GM12878 (cell line): ENCODE data around the gene HHIP. TPM values are rescaled to one million over a fixed set of nuclear protein-coding genes. Genes with fewer than 3 reads are reported as not detected.

ENCODE experiments used
- ATAC-seq: fragments of 200-7000 bp; cut with Tn5 transposase; 3 replicates; pipeline ENCODE4 v1.9.1; 2020; ENCODE audit warnings: mild to moderate bottlenecking, moderate library complexity
- BruUV-seq: library from RNA; stranded (reverse); fragments of 400-500 nt; replicated peaks from 2 replicates; lab custom pipeline; 2021; lab: Mats Ljungman, UMichigan
- CTCF ChIA-PET: fragments of 300-600 bp; sonication (Branson Sonifier 250); formaldehyde crosslinking; extraction: SDS; loops from one replicate; lab custom pipeline; 2021; ENCODE audit warnings: inconsistent platforms; lab: Yijun Ruan, JAX
- POLR2A ChIA-PET: fragments of 350-600 bp; formaldehyde crosslinking; extraction: SDS; loops from one replicate; lab custom pipeline; 2021; ENCODE audit warnings: inconsistent platforms; lab: Charles Lee
- RAD21 ChIA-PET: fragments of 300-600 bp; sonication (Branson Sonifier 250); formaldehyde crosslinking; loops from one replicate; lab custom pipeline; 2023; ENCODE audit warnings: antibody characterized with exemption; ENCODE audit not compliant: unreplicated experiment; lab: Charles Lee
- SMC1A ChIA-PET: fragments of 300-600 bp; sonication (Branson Sonifier 250); formaldehyde crosslinking; loops from one replicate; lab custom pipeline; 2023; ENCODE audit not compliant: unreplicated experiment, uncharacterized antibody; lab: Charles Lee
- DNase-seq: peaks from one replicate; pipeline ENCODE4 v3.0.0-alpha.2; 2011; ENCODE audit warnings: low read depth, low spot score
- FAIRE-seq: peaks from 3 replicates; lab custom pipeline; 2011; peaks lifted over from hg19 to GRCh38; lab: Jason Lieb, UNC
- H2AFZ ChIP-seq: 2 replicates; pipeline ENCODE4 v1.6.0; 2011; ENCODE audit warnings: low read depth, low read length, control low read depth; ENCODE audit not compliant: control insufficient read depth
- H3K27ac ChIP-seq: 2 replicates; pipeline ENCODE4 v1.5.1; 2011; ENCODE audit warnings: control low read depth; ENCODE audit not compliant: control insufficient read depth, insufficient read depth
- H3K27me3 ChIP-seq, 2 experiments: replicated peaks in 1 of 2; 2 replicates each; pipeline versions ENCODE4 v1.6.0 to v1.6.1; 2011; ENCODE audit warnings: low read length in 1 of 2; ENCODE audit not compliant: control insufficient read depth in 2 of 2, insufficient read depth in 2 of 2
- H3K36me3 ChIP-seq, 2 experiments: 2 replicates each; pipeline ENCODE4 v1.5.1; 2011; ENCODE audit warnings: low read length in 1 of 2; ENCODE audit not compliant: control insufficient read depth in 2 of 2, insufficient read depth in 2 of 2
- H3K4me1 ChIP-seq: 2 replicates; pipeline ENCODE4 v1.6.1; 2011; ENCODE audit warnings: mild to moderate bottlenecking, low read length, moderate library complexity, mixed read lengths; ENCODE audit not compliant: control insufficient read depth, insufficient read depth
- H3K4me2 ChIP-seq: 2 replicates; pipeline ENCODE4 v1.6.0; 2011; ENCODE audit warnings: control low read depth; ENCODE audit not compliant: control insufficient read depth, insufficient read depth
- H3K4me3 ChIP-seq: fragments of 200-600 bp; sonication (generic); 2 replicates; pipeline ENCODE4 v1.5.1; 2016
- H3K79me2 ChIP-seq: 2 replicates; pipeline ENCODE4 v1.6.0; 2011; ENCODE audit warnings: low read length; ENCODE audit not compliant: control insufficient read depth, insufficient read depth
- H3K9ac ChIP-seq: 2 replicates; pipeline ENCODE4 v1.8.0; 2011; ENCODE audit warnings: low read length, control low read depth, mixed read lengths; ENCODE audit not compliant: control insufficient read depth, insufficient read depth
- H3K9me3 ChIP-seq: replicated peaks from 3 replicates; pipeline ENCODE4 v1.5.1; 2011; ENCODE audit warnings: mild to moderate bottlenecking, low read length; ENCODE audit not compliant: control insufficient read depth, insufficient read depth
- H4K20me1 ChIP-seq: 2 replicates; pipeline ENCODE4 v1.6.0; 2011; ENCODE audit not compliant: control insufficient read depth, insufficient read depth
- POLR2AphosphoS2 ChIP-seq: IDR thresholded peaks from 2 replicates; pipeline ENCODE4 v1.6.1; 2011; ENCODE audit warnings: low read depth, mild to moderate bottlenecking, low read length, improper control_type of control experiment, moderate library complexity
- POLR2AphosphoS5 ChIP-seq: IDR thresholded peaks from 2 replicates; pipeline ENCODE4 v1.6.1; 2011; ENCODE audit warnings: mild to moderate bottlenecking, low read length, inconsistent platforms
- SIX5 ChIP-seq: IDR thresholded peaks from 2 replicates; pipeline ENCODE4 v1.6.1; 2011; ENCODE audit warnings: mild to moderate bottlenecking, low read depth, low read length, moderate library complexity; ENCODE audit not compliant: severe bottlenecking
- TCF3 ChIP-seq: IDR thresholded peaks from 2 replicates; pipeline ENCODE4 v1.6.1; 2012; ENCODE audit warnings: low read depth, mild to moderate bottlenecking, low read length, borderline replicate concordance; ENCODE audit not compliant: insufficient read depth
- ZNF622 ChIP-seq: fragments of 450-650 bp; IDR thresholded peaks from 2 replicates; pipeline ENCODE4 v1.6.1; 2017; ENCODE audit warnings: mild to moderate bottlenecking, inconsistent platforms
- WGBS: methylation state at CpG from one replicate; pipeline ENCODE4 v1.1.6; 2016; ENCODE audit warnings: low lambda C conversion rate; ENCODE audit not compliant: insufficient replicate concordance, insufficient coverage; ENCODE audit errors: missing lambda C conversion rate; 5-methylcytosine and 5-hydroxymethylcytosine counted together
- in situ Hi-C: fragments of 300-500 bp; cut with MboI; formaldehyde crosslinking; loops from 9 replicates; pipeline ENCODE4 v1.14.3; 2018; ENCODE audit warnings: mixed read lengths
- intact Hi-C: fragments of 100-400 bp; cut with micrococcal nuclease; formaldehyde crosslinking; loops from one replicate; pipeline ENCODE4 v1.14.2; 2022; ENCODE audit not compliant: unreplicated experiment
- polyA plus RNA-seq, 11 experiments: library from polyadenylated mRNA; depleted of rRNA in 4 of 11; unstranded in 6 of 11; stranded (reverse) in 5 of 11; fragments of >200 nt; fragmentation: Nextera tagmentation in 4 of 11; fragmentation: Illumina TruSeq in 1 of 11; extraction: Ambion mirVana in 4 of 11; extraction: Trizol in 1 of 11; gene quantifications; 1 replicate in 1 of 11; 2 replicates in 10 of 11; pipeline versions ENCODE4 v1.2.1 to v1.2.3, GENCODE V29; 2011 to 2016; ENCODE audit warnings: inconsistent platforms in 2 of 11, missing spikeins in 2 of 11, low read depth in 1 of 11
- total RNA-seq, 4 experiments: library from RNA; depleted of rRNA in 3 of 4; stranded (reverse); fragments of >200 nt in 3 of 4; fragmentation: Illumina TruSeq in 1 of 4; extraction: Trizol in 1 of 4; gene quantifications; 2 replicates each; pipeline versions ENCODE4 v1.2.1 to v1.2.3, GENCODE V29; 2013 to 2021
- TF ChIP-seq, protein P1 (sequence below): IDR thresholded peaks from 2 replicates; pipeline ENCODE4 v1.6.1; 2012; ENCODE audit warnings: improper control_type of control experiment, low read depth, low read length; ENCODE audit not compliant: insufficient replicate concordance

HHIP gene
- total and polyA plus RNA-seq, 10 of the 15 experiments (the other 5 are each of a cell fraction or from before 2014, with no cell fraction given), result 0.06 to 0.56 (median 0.24) TPM; not detected in 1

DNA sequence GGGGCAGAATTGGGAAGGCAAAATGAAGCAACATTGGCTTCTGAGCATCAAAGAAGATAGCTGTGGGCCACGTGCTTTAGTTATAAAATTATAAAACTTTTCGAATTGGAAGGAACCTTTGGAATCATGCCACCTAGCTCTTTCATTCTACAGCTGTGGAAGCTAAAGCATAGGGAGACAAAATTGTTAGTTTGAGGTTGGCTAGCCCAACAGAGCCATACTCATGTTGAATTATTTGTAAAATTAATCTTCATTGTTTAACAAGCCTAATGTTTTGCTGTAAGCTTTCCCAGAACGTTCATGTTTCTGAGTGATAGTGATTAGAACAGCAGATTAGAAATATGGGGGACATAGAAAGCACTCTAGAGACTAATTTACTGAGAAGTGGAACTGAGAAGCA is 35.9 kb downstream of the HHIP start:
- H3K79me2 ChIP-seq, result no peaks in the 10 kb centered on the region
- no peak for FAIRE-seq
- TF ChIP-seq POLR2AphosphoS2 (no peak), TCF3 (no peak), ZNF622 (no peak), SIX5 (no peak), POLR2AphosphoS5 (no peak)
- TF ChIP-seq, protein P1, sequence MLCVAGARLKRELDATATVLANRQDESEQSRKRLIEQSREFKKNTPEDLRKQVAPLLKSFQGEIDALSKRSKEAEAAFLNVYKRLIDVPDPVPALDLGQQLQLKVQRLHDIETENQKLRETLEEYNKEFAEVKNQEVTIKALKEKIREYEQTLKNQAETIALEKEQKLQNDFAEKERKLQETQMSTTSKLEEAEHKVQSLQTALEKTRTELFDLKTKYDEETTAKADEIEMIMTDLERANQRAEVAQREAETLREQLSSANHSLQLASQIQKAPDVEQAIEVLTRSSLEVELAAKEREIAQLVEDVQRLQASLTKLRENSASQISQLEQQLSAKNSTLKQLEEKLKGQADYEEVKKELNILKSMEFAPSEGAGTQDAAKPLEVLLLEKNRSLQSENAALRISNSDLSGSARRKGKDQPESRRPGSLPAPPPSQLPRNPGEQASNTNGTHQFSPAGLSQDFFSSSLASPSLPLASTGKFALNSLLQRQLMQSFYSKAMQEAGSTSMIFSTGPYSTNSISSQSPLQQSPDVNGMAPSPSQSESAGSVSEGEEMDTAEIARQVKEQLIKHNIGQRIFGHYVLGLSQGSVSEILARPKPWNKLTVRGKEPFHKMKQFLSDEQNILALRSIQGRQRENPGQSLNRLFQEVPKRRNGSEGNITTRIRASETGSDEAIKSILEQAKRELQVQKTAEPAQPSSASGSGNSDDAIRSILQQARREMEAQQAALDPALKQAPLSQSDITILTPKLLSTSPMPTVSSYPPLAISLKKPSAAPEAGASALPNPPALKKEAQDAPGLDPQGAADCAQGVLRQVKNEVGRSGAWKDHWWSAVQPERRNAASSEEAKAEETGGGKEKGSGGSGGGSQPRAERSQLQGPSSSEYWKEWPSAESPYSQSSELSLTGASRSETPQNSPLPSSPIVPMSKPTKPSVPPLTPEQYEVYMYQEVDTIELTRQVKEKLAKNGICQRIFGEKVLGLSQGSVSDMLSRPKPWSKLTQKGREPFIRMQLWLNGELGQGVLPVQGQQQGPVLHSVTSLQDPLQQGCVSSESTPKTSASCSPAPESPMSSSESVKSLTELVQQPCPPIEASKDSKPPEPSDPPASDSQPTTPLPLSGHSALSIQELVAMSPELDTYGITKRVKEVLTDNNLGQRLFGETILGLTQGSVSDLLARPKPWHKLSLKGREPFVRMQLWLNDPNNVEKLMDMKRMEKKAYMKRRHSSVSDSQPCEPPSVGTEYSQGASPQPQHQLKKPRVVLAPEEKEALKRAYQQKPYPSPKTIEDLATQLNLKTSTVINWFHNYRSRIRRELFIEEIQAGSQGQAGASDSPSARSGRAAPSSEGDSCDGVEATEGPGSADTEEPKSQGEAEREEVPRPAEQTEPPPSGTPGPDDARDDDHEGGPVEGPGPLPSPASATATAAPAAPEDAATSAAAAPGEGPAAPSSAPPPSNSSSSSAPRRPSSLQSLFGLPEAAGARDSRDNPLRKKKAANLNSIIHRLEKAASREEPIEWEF, result no peak

More for the DNA sequence above, 35.9 kb downstream of the HHIP start:
- H3K27ac ChIP-seq, result no peak overlapping the region
- ChIA-PET CTCF (interaction anchor here (0.7 kb wide), 1 partner anchor 494 kb away, joined by 3 read pairs; no protein-coding TSS in a partner anchor), POLR2A (no interaction called here), SMC1A (no interaction called here), RAD21 (no interaction called here)
- WGBS, result 0% methylated on average over 3 of the region's 3 CpGs
- ATAC-seq, result no peak; the same call in 2 of the 3 replicates
- intact Hi-C loops, result no loop called here
- in situ Hi-C loops, result no loop called here
- H3K9ac ChIP-seq, result no peak overlapping the region
- no peaks in the 10 kb centered on the region for H4K20me1 ChIP-seq
- H3K4me1 ChIP-seq, result no peaks in the 10 kb centered on the region
- H3K9me3 ChIP-seq, result no peaks in the 10 kb centered on the region
- no peak overlapping the region for H3K4me3 ChIP-seq
- no TSS peak for BruUV-seq
- H2AFZ ChIP-seq, result no peak overlapping the region
- H3K4me2 ChIP-seq, result no peak overlapping the region
- H3K36me3 ChIP-seq, result no peaks in the 10 kb centered on the region
- no peak for DNase-seq
- H3K27me3 ChIP-seq, result no peaks in the 10 kb centered on the region
